Measurements from ENCODE around the gene LDLRAD4. TPM values are rescaled to one million over a fixed set of nuclear protein-coding genes. Genes with fewer than 3 reads are reported as not detected.

Gene LDLRAD4
- total RNA-seq, 1 experiment from 2014 or later, result 1.7 TPM

GRCh38 chr18:13216711-13217465, 1.7 kb upstream of the LDLRAD4 start:
- Histone ChIP-seq H3K4me3 (no peak overlapping the region), H3K79me2 (ENCODE audit: low read depth) (no peaks in the 10 kb centered on the region), H3K9me2 (ENCODE audit: insufficient read depth) (no peaks in the 10 kb centered on the region), H3K4me2 (no peak overlapping the region), H3K9me3 (ENCODE audit: insufficient read depth, low read depth) (no peaks in the 10 kb centered on the region), H3K4me1 (replicated peaks; ENCODE audit: insufficient read depth) (no peaks in the 10 kb centered on the region), H3K36me3 (ENCODE audit: low read depth) (no peaks in the 10 kb centered on the region), H2AFZ (no peak overlapping the region), H3F3A (ENCODE audit: insufficient read depth, low read depth) (no peaks in the 10 kb centered on the region), H4K20me1 (ENCODE audit: insufficient read depth) (no peaks in the 10 kb centered on the region), H3K27me3 (ENCODE audit: insufficient read depth, low read depth) (peaks cover 68% of the 10 kb centered on the region), H3K27ac (no peak overlapping the region)
- TF ChIP-seq CTCF (conservative IDR thresholded peaks at IDR 0.05) (no peak), EZH2 (IDR thresholded peaks at IDR 0.05; ENCODE audit: low read depth) (no peak)
- CTCF ChIA-PET, result interaction anchor here (0.7 to 1.3 kb wide), 3 partner anchors 314 to 413 kb away, joined by 3 to 13 read pairs (median 4); no protein-coding TSS in a partner anchor
- POLR2A ChIA-PET (ENCODE audit: unreplicated experiment), result interaction anchor here (0.6 kb wide), 1 partner anchor 111 kb away, joined by 12 read pairs; no protein-coding TSS in a partner anchor
- intact Hi-C loops (cut with micrococcal nuclease; ENCODE audit: unreplicated experiment), result loop anchor here (1.0 kb wide), 3 partner anchors 314 to 584 kb away; no protein-coding TSS in a partner anchor
- DNase-seq, result no peak
- BruUV-seq (replicated peaks), result no TSS peak

- no peaks in the 10 kb centered on the region for H3F3A ChIP-seq (ENCODE audit: insufficient read depth, low read depth)
- peaks cover 65% of the 10 kb centered on the region for H3K27me3 ChIP-seq (ENCODE audit: insufficient read depth, low read depth)
- H3K9me2 ChIP-seq (ENCODE audit: insufficient read depth), result no peaks in the 10 kb centered on the region
- H3K36me3 ChIP-seq (ENCODE audit: low read depth), result no peaks in the 10 kb centered on the region
- DNase-seq, result peak in 1 of 2 experiments; percentile 31
- H3K27ac ChIP-seq, result no peak overlapping the region
- H3K4me1 ChIP-seq (replicated peaks; ENCODE audit: insufficient read depth), result no peaks in the 10 kb centered on the region
- CTCF ChIA-PET, result no interaction called here
- H3K4me3 ChIP-seq, result no peak overlapping the region
- H4K20me1 ChIP-seq (ENCODE audit: insufficient read depth), result no peaks in the 10 kb centered on the region
- H3K79me2 ChIP-seq (ENCODE audit: low read depth), result no peaks in the 10 kb centered on the region
- no peak overlapping the region for H3K4me2 ChIP-seq
- TF ChIP-seq CTCF (conservative IDR thresholded peaks at IDR 0.05) (no peak), EZH2 (IDR thresholded peaks at IDR 0.05; ENCODE audit: low read depth) (no peak)
- POLR2A ChIA-PET (ENCODE audit: unreplicated experiment), result no interaction called here
- BruUV-seq (replicated peaks), result no TSS peak
- intact Hi-C loops (cut with micrococcal nuclease; ENCODE audit: unreplicated experiment), result loop anchor here (1.0 kb wide), 1 partner anchor 584 kb away; no protein-coding TSS in a partner anchor
- H2AFZ ChIP-seq, result no peak overlapping the region
- H3K9me3 ChIP-seq (ENCODE audit: insufficient read depth, low read depth), result no peaks in the 10 kb centered on the region
Observed at GRCh38 chr18:13217466-13217961, 1.0 kb upstream of the LDLRAD4 start.

GRCh38 chr18:13217971-13218367, 591 bp upstream of the LDLRAD4 start:
- no peaks in the 10 kb centered on the region for H3K4me1 ChIP-seq (replicated peaks; ENCODE audit: insufficient read depth)
- H3K9me2 ChIP-seq (ENCODE audit: insufficient read depth), result no peaks in the 10 kb centered on the region
- H3K4me2 ChIP-seq, result no peak overlapping the region
- H4K20me1 ChIP-seq (ENCODE audit: insufficient read depth), result no peaks in the 10 kb centered on the region
- ChIA-PET POLR2A (ENCODE audit: unreplicated experiment) (no interaction called here), CTCF (no interaction called here)
- BruUV-seq (replicated peaks), result no TSS peak
- no peaks in the 10 kb centered on the region for H3F3A ChIP-seq (ENCODE audit: insufficient read depth, low read depth)
- no peak overlapping the region for H3K4me3 ChIP-seq
- no peak overlapping the region for H3K27ac ChIP-seq
- peaks cover 65% of the 10 kb centered on the region for H3K27me3 ChIP-seq (ENCODE audit: insufficient read depth, low read depth)
- no peaks in the 10 kb centered on the region for H3K79me2 ChIP-seq (ENCODE audit: low read depth)
- H3K9me3 ChIP-seq (ENCODE audit: insufficient read depth, low read depth), result no peaks in the 10 kb centered on the region
- intact Hi-C loops (cut with micrococcal nuclease; ENCODE audit: unreplicated experiment), result loop anchor here (1.0 kb wide), 1 partner anchor 583 kb away; no protein-coding TSS in a partner anchor
- no peak overlapping the region for H2AFZ ChIP-seq
- no peak for DNase-seq
- TF ChIP-seq EZH2 (IDR thresholded peaks at IDR 0.05; ENCODE audit: low read depth) (no peak), CTCF (conservative IDR thresholded peaks at IDR 0.05) (no peak)
- no peaks in the 10 kb centered on the region for H3K36me3 ChIP-seq (ENCODE audit: low read depth)

Measured in PC-9 (cell line).